Measurements from ENCODE around the gene SLC27A3. TPM values are rescaled to one million over a fixed set of nuclear protein-coding genes. Genes with fewer than 3 reads are reported as not detected.

Gene SLC27A3, protein sequence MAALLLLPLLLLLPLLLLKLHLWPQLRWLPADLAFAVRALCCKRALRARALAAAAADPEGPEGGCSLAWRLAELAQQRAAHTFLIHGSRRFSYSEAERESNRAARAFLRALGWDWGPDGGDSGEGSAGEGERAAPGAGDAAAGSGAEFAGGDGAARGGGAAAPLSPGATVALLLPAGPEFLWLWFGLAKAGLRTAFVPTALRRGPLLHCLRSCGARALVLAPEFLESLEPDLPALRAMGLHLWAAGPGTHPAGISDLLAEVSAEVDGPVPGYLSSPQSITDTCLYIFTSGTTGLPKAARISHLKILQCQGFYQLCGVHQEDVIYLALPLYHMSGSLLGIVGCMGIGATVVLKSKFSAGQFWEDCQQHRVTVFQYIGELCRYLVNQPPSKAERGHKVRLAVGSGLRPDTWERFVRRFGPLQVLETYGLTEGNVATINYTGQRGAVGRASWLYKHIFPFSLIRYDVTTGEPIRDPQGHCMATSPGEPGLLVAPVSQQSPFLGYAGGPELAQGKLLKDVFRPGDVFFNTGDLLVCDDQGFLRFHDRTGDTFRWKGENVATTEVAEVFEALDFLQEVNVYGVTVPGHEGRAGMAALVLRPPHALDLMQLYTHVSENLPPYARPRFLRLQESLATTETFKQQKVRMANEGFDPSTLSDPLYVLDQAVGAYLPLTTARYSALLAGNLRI
- total RNA-seq: 27.6 and 30.0 TPM in 2 replicates

DNA sequence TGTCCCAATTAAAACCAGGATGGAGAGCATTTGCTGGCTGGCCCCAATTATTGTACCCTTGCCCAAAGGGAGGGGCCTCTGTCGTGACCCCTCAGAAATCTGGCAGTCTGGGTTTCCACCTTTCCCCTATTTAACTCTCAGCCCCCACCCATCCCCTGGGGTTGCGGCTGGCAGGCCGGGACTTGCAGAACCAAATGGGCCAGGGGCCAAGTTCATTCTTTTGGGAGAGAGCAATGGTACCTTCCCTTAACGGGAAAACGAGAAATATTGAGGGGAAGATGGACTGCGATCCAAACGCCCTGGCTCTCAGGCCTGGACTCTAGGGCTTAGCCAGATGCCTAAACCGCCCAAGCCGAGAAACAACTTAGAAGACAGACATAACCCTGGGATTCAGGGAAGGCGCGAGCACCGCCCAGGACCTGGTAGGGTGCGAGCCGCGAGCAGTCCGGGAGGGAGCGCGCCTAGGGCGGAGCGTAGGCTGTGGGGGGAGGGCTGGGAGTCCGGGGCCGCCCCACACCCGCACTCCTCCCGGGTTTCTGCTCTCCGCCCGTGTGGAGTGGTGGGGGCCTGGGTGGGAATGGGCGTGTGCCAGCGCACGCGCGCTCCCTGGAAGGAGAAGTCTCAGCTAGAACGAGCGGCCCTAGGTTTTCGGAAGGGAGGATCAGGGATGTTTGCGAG is at the start of gene SLC27A3:
Gene SLC27A3, plus strand, starts transcription at position 628 of the 678 bp plus-strand sequence. CDS start 91 bp downstream, outside the sequence.
- DNase-seq: peak; percentile 40

DNA sequence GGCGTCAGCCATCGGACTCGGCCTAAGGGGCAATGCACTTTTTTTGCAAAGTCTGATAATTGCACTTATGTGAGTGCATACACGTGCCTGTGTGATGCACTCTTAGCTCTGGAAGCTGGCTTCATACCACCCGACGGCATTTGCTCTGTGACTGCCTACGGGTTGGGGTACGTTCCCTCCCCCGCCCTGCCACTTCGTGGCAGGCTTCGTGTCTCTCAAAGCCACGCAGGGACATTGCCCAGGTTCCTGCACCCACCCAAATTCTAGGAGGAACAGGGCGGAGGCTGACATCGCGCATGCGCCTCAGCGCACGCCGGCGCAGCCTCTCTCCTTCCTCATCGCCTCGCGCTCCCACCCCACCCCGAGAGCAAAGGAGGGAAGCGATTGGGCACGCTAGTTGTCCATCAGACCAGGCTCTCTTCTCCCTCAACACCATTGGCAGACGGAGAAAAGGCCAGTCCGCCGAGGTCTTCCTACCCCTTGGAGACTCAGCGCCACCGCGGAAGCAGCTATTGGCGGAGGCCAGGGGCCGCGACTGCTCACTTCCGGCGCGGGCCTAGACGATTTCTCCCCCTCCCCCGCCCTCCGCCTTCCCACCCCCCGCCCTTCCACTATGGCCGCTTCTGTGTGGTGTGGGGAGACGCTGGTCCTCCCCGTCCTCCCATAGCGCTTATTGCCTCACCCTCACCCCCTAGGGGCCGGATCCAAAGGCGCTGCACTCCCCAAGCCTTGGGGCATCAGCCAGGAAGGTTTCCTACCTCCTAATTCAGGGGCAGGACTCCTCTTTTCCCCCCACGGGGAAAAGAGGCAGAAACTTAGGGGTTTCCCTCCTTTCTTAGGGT is 47.5 kb upstream of the SLC27A3 start, which contains the start of gene INTS3:
Gene INTS3, plus strand, starts transcription at position 588 of the 842 bp plus-strand sequence. CDS start 585 bp downstream, outside the sequence.
- DNase-seq: peak; percentile 100

DNA sequence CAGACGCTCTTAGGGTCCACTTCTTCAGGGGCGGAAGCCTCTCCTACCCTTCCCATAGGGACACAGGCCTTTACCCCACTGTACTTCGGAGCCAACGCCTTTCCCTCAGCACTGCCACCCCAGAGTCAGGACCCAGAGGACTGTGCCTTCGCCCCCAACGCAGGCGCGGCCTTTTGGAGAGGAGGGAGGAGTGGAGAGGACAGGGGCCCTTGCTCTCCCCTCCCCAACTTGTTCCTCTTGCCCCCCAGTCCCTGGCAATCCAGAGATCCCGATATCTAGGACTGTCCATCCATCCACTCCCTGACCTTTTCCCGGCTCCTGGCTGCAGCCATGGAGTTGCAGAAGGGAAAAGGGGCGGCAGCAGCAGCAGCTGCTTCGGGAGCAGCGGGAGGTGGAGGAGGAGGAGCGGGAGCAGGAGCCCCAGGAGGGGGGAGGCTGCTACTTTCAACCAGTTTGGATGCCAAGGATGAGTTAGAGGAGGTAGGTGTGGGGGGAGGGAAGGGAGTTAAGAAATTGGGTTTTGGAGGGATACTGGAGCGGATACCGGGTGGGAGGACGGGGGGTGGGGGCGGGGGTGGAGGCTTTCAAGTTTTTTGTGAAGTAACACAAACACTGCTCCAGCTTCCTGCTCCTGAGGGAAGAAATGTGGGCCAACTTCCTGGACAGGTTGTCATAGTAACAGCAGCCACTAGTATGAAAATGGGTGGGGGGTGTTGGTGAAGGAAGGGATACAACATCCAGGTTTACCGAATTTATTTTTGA is 46.7 kb upstream of the SLC27A3 start:
- peak; percentile 71 for DNase-seq

DNA sequence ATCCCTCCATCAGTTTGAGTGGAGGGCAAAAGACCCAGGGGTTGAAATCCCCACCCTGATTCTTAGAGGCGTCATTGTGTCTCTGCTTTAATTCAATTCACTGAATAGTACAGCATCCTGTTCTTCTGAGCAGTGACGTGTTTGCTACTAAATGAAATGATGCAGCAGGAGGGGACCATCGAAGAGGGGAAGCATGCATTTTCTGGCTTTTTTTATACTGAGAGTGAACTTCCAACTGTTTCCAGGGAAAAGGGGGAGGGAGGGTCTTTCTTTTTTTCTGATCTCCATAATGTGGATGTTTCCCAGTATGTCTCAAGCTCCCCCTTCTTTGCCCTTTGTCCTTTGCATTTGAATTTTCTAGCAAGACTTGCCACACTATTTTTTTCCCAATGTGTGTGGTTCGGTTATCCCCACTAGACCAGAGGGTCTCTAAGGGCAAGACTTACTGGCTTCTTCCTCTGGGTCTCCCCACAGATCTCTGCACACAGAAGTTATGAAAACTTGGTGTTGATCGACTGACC is 44.7 kb upstream of the SLC27A3 start:
- DNase-seq: no peak

DNA sequence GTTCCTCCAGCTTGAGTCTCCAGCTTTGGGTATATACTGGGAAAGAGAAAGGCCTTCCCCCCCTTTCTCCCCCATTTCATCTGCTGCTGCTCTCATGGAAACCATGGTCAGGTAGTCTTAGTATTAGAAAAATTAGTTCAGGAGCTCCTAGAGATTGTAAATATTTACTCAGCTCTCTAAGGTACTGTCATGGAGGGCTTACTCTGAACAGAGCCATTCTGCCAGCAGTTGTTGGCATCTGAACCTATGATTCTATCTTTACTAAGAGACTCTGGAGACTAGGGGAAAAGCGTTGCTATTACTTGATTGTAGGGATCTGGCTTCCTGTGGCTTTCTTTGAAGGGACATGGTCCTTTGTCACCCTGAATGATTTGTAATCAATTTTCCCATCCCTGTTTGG is 41.2 kb upstream of the SLC27A3 start:
- no peak for DNase-seq

DNA sequence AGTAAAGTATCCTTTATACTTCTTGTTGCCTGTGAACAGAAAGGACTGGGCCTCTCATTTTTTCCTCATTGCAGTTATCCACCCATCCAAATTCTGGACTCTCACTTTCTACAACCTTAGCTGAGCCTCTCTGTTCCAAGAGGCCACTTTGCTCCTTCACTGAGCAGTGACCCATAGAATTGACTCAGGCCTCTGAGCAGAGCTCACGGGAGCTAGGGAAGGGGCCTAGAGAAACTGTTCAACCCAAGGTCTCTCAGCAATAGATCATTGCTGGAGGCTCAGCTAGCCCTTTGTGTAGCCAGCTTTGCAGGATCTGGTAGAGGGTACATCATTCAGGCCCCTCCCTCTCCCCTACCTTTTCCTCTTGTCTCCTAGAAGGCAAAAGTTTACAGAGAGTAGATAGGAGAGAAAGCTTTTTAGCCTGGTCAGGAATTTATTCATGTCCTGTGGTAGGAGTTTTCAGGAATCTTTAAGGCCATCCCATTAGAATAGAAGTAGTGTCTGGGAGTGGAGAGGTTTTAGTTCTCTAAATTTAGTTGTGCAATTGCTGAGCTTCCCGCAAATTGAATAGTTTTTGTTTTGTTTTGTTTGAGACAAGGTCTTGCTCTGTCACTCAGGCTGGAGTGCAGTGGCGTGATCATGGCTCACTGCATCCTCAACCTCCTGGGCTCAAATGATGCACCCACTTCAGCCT is 40.7 kb upstream of the SLC27A3 start:
- DNase-seq: no peak

DNA sequence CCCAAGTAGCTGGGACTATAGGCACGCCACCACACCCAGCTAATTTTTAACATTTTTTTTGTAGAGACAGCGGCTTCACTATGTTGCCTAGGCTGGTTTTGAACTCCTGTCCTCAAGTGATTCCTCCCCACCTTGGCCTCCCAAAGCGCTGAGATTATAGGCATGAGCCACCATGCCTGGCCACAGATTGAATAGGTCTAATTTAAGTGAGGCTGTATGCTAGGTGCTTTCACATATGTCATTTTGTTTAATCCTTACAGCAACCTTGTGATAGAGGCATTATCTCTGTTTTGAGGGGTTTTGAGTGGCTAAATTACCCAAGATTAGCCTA is 40.2 kb upstream of the SLC27A3 start:
- DNase-seq: no peak

DNA sequence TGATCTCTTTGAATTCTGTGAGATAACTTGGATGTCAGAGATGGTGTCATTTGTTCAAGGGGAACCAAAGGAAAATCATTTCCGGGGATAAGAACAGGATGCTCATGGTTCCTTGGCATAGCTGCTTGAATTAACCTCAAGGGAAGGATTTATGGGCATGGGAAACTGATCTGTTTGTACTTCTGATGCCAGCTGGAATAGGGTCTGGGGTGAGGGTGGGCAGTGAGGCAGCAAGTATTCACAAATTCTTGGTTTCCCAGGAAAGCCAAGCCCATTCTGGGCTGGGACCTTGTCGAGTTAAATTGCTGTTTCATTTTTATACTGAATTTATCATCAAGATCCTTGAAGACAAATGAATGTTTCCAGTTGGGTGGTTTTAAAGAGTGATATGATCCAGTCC is 33.2 kb upstream of the SLC27A3 start:
- no peak for DNase-seq

DNA sequence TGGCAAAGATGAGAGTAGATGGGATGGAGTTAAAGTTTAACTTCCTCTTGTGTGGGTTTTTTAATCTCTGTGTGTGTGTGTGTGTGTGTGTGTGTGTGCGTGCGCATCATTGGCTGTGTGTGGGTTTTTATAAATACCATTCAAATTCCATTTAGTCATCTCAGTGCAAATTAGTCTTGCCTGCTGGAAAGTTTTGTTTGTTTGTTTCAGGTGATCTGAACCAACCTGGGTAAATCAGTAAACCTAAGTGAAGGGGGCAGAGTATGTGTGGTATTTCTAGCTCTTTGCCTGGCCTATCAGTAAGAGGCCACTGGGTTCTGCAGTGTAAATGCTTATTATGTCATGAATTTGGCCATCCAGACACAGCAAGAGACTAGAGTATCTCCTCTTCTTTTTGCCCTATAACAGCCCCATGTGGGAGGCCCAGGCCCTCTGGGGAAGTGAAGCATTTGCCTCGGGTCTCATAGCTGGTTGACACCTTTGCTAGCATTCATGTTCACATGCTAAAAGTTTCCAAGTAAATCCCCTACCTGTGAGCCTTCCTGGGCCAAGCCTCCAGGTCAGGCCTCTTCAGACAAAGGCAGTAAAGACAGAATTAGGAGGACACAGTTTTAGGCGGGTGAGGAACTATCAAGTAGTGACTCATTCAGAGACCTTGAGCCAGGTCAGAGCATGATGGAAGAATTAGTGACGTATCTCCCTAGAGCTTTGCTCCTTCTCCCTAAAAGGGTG is 32.6 kb upstream of the SLC27A3 start:
- no peak for DNase-seq

DNA sequence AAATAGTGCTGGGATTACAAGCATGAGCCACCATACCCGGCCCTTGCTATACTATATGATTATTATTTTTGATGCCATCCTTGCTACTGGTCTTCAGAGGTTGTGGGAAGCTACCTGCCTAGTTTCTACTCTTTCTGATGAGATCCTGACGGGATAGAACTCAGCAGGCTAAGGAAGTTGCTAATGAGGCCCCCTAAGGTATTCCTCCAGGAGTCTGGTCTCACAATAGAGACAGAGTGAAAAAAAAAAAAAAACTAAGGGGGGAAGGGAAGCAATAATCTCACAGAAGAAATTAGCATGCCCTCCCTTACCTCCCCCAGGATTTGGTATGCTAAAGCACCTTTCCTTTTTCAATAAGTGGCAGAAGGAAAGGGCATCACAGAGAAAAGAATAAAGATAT is 29.8 kb upstream of the SLC27A3 start:
- DNase-seq: no peak

DNA sequence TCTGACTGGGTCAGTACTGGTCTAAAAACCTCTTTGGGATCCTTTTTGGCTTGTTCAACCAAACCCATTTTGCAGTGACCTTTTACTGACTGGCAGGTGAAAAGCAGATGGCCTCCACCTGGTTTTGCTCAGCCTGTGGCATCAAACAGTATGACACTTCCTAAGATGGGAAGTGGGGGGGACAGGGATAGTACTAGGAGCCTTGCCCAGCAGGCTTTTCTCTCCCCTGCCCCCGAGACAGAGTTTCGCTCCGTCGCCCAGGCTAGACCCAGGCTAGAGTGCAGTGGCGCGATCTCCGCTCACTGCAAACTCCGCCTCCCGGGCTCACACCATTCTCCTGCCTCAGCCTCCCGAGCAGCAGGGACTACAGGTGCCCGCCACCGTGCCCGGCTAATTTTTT is 29.0 kb upstream of the SLC27A3 start:
- DNase-seq: no peak

DNA sequence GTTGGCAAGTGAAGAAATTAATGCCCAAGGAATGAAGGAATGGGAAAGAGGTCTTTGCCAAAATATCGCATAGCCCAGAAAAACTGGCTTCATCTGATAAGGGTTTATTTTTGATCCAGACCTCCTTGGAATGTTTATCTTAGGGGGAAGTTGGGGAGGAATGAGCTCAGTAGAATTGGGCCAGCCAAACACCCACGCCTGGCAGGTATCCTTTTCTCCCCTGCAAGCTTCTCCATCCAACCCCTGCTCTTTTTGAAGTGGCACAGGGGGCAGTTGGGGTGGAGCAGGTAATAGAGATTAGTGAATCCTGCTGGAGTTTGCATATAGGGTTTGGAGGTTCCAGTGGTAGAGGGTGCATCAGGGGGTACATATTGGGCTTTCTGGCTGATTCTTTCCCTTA is 26.3 kb upstream of the SLC27A3 start:
- DNase-seq: no peak

DNA sequence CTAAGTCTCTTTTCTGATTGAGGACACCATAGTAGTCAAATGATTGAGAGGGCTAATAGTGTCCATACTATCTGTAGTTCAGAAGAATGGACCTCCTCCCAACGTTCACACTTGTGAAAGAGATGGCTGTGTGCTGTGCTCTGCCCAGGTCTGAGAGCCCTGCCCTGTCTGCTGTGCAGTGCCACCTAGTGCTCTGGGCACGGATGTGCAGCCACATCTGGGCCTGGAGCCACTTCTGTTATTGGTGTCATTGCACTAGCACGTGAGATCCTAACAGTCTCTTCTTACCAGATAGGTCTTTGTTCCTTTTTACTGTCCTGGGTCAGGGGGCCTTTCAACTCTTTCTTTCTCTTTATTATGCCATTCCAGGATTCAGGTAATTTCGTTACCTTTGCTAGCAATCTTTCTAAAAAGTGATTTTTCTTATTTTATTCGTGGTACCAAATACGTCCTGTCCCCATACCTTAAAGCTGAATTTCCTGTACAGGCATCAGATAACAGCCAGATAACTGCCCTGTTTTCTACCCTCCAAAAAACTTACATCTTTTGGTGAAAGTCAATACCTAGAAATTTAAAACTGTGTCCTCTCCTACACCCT is 25.7 kb upstream of the SLC27A3 start:
- peak; percentile 92 for DNase-seq

DNA sequence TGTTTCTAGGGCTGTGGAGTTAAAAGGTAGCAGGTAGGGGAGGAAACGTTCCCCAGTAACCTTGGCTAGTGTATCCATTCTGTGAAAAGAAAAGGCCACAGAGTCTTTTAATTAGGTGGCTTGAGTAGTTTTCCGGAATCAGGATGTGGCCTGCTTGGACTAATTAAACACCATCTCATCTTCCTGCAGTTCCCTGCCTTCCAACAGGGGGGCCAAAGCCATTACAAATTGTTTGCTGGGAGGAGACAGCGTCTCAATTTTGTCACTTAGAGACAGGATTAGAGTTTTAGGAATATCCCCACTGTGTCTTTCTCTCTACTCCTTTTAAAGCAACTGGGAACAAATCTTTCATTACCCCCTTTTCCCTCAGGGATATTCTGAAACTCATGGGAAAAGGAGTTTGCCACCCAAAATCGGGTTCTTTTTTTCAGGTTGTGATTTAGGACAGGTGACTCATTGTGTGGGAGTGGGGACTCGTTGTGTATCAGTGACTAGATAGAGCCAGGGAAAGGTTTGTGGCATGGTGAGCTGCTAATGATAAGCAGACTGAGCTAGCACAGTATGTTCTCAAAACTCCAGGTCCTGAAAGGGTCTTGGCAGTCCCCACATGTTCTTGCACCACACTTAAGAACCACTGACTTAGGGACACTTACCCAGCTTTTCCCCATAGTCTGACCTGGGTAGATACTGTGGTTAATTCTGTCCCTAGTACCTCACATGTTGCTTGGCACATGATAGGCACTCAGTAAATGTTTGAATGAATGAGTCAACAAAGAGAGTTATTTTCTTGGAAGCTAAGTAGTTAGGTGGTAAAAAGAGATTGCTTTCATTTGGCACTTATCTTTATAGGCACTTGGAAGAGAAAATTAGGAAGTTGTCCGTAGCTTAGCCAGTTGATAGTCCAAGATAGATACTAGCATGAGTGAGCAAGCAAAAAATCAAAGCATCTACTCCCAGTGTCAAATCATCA is 24.9 kb upstream of the SLC27A3 start:
- peak; percentile 58 for DNase-seq

DNA sequence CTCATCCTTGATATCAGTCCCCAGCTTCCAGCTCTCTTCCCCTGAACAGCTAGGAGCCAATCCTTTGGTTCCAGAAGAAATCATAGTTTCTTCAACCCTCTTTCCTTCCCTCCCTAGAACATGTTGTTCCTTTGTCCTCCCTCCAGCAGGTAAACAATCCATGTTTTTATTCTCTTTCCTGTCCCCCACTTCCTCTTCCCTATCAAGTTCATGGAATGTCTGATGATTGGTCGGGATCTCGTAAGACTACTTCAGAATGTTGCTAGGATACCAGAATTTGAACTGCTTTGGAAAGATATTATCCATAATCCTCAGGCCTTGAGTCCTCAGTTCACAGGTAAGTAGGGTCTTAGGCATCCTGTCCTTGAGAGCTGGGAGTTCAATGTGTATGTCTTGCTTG is 23.1 kb upstream of the SLC27A3 start:
- peak; percentile 76 for DNase-seq

DNA sequence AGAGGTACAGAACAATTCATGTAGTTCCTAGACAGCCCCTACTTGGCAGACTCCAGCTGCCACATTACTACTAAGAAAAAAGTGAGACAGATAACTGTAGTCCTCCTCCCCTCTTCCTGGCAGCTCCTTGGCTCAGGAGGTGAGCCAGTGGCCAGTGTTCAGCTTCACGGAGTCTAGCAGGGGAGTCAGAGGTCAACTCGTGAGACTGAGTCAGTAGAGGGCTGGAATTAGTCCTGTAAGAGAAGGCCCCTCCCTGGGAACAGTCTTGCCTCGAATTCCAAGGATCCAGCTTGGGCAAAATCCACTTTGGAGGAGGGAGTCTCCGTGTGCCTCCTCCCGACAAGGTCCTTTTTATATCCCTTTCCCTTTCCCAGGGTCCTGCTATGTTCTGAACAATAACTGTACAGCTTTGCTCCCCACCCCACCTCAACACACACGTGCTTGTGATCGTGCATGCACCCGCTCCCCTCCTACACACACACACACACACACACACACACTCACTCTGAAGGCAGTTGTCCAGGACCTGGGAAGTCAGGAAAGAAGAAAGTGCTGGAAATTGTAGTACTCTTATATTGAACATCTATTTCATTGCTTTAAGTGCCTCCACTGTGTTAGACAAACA is 22.5 kb upstream of the SLC27A3 start:
- DNase-seq: peak; percentile 81

DNA sequence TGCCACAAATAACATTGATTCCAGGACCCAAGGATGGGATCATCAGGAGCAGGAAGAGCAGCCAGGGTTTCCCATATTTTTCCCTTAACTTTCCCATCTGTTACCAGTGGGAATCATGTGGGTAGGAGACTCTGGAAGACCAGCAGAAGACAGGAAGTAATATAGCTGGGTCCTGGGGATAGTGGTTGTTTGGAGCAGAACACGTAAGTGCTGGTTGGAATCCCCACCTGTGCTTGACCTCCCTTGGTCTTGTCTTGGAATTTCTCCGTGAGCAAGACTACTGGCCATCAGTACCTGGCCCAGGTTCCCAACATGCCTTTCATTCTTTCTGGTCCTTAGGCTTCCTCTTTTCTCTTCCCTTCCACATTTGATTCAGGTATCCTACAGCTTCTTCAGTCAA is 20.9 kb upstream of the SLC27A3 start:
- no peak for DNase-seq

DNA sequence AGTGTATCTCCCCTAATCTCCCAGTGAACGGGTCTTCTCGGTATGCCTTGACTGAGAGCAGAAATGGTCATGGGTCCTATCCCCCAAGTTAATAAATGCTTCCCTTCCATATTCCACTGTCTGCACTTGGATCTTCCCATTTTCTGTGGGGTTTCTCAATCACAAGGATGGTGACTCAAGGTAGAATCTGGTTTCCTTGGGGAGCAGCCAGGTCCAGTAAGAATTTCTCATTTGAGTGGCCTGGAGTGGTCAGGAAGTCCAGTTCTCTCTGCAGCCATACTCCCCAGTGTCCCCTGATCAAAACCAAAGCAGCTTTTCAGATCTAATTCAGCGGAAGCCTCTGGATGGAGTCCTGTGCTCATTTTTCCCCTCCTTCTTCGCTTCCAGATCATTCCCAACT is 14.8 kb upstream of the SLC27A3 start:
- DNase-seq: no peak

Data from dermis blood vessel endothelial cell (primary cell).